HepG2 (cell line): ENCODE measurements around the gene PIK3CB. TPM values are rescaled to one million over a fixed set of nuclear protein-coding genes. Genes with fewer than 3 reads are reported as not detected.

Source experiments
- ARNTL ChIP-seq: sonication (generic); formaldehyde crosslinking; IDR thresholded peaks from 2 replicates; pipeline ENCODE4 v1.4.0; 2020; ENCODE audit warnings: mild to moderate bottlenecking, missing genetic modification reagents
- CBX1 ChIP-seq: IDR thresholded peaks from one replicate; pipeline ENCODE4 v1.6.1; 2016; ENCODE audit warnings: antibody characterized with exemption, low read depth
- CSRNP2 ChIP-seq: sonication (generic); formaldehyde crosslinking; conservative IDR thresholded peaks from 2 replicates; pipeline ENCODE4 v1.8.0; 2022; ENCODE audit warnings: low read depth, missing genetic modification reagents
- EED ChIP-seq: sonication (generic); formaldehyde crosslinking; IDR thresholded peaks from 2 replicates; pipeline ENCODE4 v1.5.0; 2020; ENCODE audit warnings: mild to moderate bottlenecking, missing genetic modification reagents
- ELF4 ChIP-seq: sonication (generic); formaldehyde crosslinking; IDR thresholded peaks from 2 replicates; pipeline ENCODE4 v1.5.0; 2020; ENCODE audit warnings: missing genetic modification reagents, mild to moderate bottlenecking, moderate library complexity, borderline replicate concordance
- KDM1A ChIP-seq: IDR thresholded peaks from 2 replicates; pipeline ENCODE4 v1.6.1; 2016; ENCODE audit warnings: missing compliant biosample characterization
- KLF15 ChIP-seq: sonication (generic); formaldehyde crosslinking; IDR thresholded peaks from 2 replicates; pipeline ENCODE4 v1.8.1; 2023; ENCODE audit warnings: borderline replicate concordance, mild to moderate bottlenecking, inconsistent platforms, missing genetic modification reagents, mixed read lengths
- NCOA1 ChIP-seq: sonication (generic); formaldehyde crosslinking; IDR thresholded peaks from 2 replicates; pipeline ENCODE4 v1.9.0; 2021; ENCODE audit warnings: missing genetic modification reagents
- PTBP1 ChIP-seq: fragments of 200-400 bp; formaldehyde crosslinking; IDR thresholded peaks from 2 replicates; pipeline ENCODE4 v1.6.1; 2018; ENCODE audit warnings: low read length, low read depth; ENCODE audit not compliant: poor library complexity, severe bottlenecking
- SAFB2 ChIP-seq: sonication (generic); formaldehyde crosslinking; IDR thresholded peaks from 2 replicates; pipeline ENCODE4 v1.5.1; 2020; ENCODE audit warnings: missing genetic modification reagents, low read depth, mild to moderate bottlenecking, borderline replicate concordance
- SNAI1 ChIP-seq: sonication (generic); formaldehyde crosslinking; IDR thresholded peaks from 2 replicates; pipeline ENCODE4 v1.5.0; 2020; ENCODE audit warnings: mild to moderate bottlenecking, missing genetic modification reagents, borderline replicate concordance
- TOE1 ChIP-seq: sonication (generic); formaldehyde crosslinking; IDR thresholded peaks from 2 replicates; pipeline ENCODE4 v1.4.0; 2020; ENCODE audit warnings: mild to moderate bottlenecking, missing genetic modification reagents
- TRIM24 ChIP-seq: sonication (generic); formaldehyde crosslinking; IDR thresholded peaks from 2 replicates; pipeline ENCODE4 v1.8.0; 2022; ENCODE audit warnings: mild to moderate bottlenecking, missing genetic modification reagents
- ZNF274 ChIP-seq: sonication (generic); formaldehyde crosslinking; IDR thresholded peaks from 2 replicates; pipeline ENCODE4 v1.5.1; 2020; ENCODE audit warnings: mild to moderate bottlenecking, missing genetic modification reagents
- ZNF280D ChIP-seq: sonication (generic); formaldehyde crosslinking; IDR thresholded peaks from 2 replicates; pipeline ENCODE4 v1.5.1; 2020; ENCODE audit warnings: mild to moderate bottlenecking, missing genetic modification reagents
- ZNF335 ChIP-seq: sonication (generic); formaldehyde crosslinking; IDR thresholded peaks from 2 replicates; pipeline ENCODE4 v1.4.0; 2020; ENCODE audit warnings: missing genetic modification reagents
- ZNF546 ChIP-seq: sonication (generic); formaldehyde crosslinking; conservative IDR thresholded peaks from 2 replicates; pipeline ENCODE4 v1.8.1; 2023; ENCODE audit warnings: mild to moderate bottlenecking, missing genetic modification reagents
- ZNF710 ChIP-seq: sonication (generic); formaldehyde crosslinking; IDR thresholded peaks from 2 replicates; pipeline ENCODE4 v1.5.0; 2020; ENCODE audit warnings: mild to moderate bottlenecking, missing genetic modification reagents, borderline replicate concordance
- ZNF768 ChIP-seq: sonication (generic); formaldehyde crosslinking; IDR thresholded peaks from 2 replicates; pipeline ENCODE4 v1.4.0; 2020; ENCODE audit warnings: missing genetic modification reagents
- ZSCAN12 ChIP-seq: sonication (generic); formaldehyde crosslinking; IDR thresholded peaks from 2 replicates; pipeline ENCODE4 v1.9.0; 2021; ENCODE audit warnings: mild to moderate bottlenecking, missing genetic modification reagents
- ZUFSP ChIP-seq: sonication (generic); formaldehyde crosslinking; IDR thresholded peaks from 2 replicates; pipeline ENCODE4 v1.9.0; 2021; ENCODE audit warnings: missing genetic modification reagents, mild to moderate bottlenecking, borderline replicate concordance
- polyA plus RNA-seq, 8 experiments: library from polyadenylated mRNA; depleted of rRNA in 3 of 8; stranded (reverse) in 7 of 8; unstranded in 1 of 8; fragments of >200 nt; fragmentation: Illumina TruSeq in 4 of 8; extraction: Trizol in 4 of 8; gene quantifications; 2 replicates each; pipeline versions ENCODE4 v1.2.1 to v1.2.3, GENCODE V29; 2011 to 2016; ENCODE audit warnings: low read depth in 4 of 8, missing spikeins in 1 of 8, mixed read lengths in 1 of 8; ENCODE audit not compliant: insufficient read depth in 1 of 8
- total RNA-seq, 5 experiments: library from RNA; depleted of rRNA; stranded (reverse); fragments of >200 nt; fragmentation: Illumina TruSeq; extraction: Trizol; gene quantifications; 2 replicates each; pipeline ENCODE4 v1.2.3, GENCODE V29; 2016; ENCODE audit warnings: low read depth in 1 of 5

The PIK3CB gene
- total and polyA plus RNA-seq, 2 of the 13 experiments (the other 11 are each of a cell fraction or from before 2014, with no cell fraction given) = 6.6 to 18.7 TPM

GRCh38 chr3:138608322-138609135 lies 226.2 kb downstream of the PIK3CB start, which contains the start of gene FAIM (continued):
- peak; percentile 64; the same call in 1 of the 2 replicates for TF ChIP-seq ZNF710 (CRISPR knock-in tag)
- 0 out of 2 replicates have a peak, but pooled peaks have one; percentile 50 for TF ChIP-seq ZNF546 (CRISPR knock-in tag)
- no peak for TF ChIP-seq CSRNP2 (CRISPR knock-in tag)
- TF ChIP-seq ELF4 (CRISPR knock-in tag) = no peak
- peak; percentile 82 for TF ChIP-seq ZNF335 (CRISPR knock-in tag)
- TF ChIP-seq ARNTL (CRISPR knock-in tag) = peak; percentile 18; the same call in 1 of the 2 replicates
- TF ChIP-seq CBX1 = no peak
- TF ChIP-seq ZNF768 (CRISPR knock-in tag) = no peak; the same call in 1 of the 2 replicates
- TF ChIP-seq EED (CRISPR knock-in tag) = peak; percentile 9; the same call in 1 of the 2 replicates
- TF ChIP-seq KDM1A = no peak
- peak; percentile 62; the same call in 1 of the 2 replicates for TF ChIP-seq ZSCAN12 (CRISPR knock-in tag)
- TF ChIP-seq PTBP1 = peak; percentile 47
- peak; percentile 34; the same call in 1 of the 2 replicates for TF ChIP-seq ZNF274 (CRISPR knock-in tag)
- TF ChIP-seq SAFB2 (CRISPR knock-in tag) = no peak
- no peak for TF ChIP-seq NCOA1 (CRISPR knock-in tag)
- no peak for TF ChIP-seq ZUFSP (CRISPR knock-in tag)
- TF ChIP-seq ZNF280D = no peak; the same call in 1 of the 2 replicates
- peak; percentile 42; the same call in 1 of the 2 replicates for TF ChIP-seq TOE1 (CRISPR knock-in tag)
- 0 out of 2 replicates have a peak, but pooled peaks have one; percentile 76 for TF ChIP-seq SNAI1
- no peak for TF ChIP-seq KLF15 (CRISPR knock-in tag)
- no peak for TF ChIP-seq TRIM24 (CRISPR knock-in tag)
